ENCODE measurements around the gene PEAK1.
A peak's percentile ranks its signal among the peaks of the same experiment; 100 is the strongest.
"Not testable (repeated sequence)": the region's sequence is repeated elsewhere in the genome, so short reads cannot be mapped to it uniquely, and the experiment has no call there.

Gene PEAK1

GRCh38 chr15:77168616-77169015 is 251.3 kb downstream of the PEAK1 start:
- DNase-seq, result no peak

- DNase-seq, result no peak
These were observed 251.8 kb downstream of the PEAK1 start for GRCh38 chr15:77168141-77168540.

GRCh38 chr15:77167406-77167805 is 252.5 kb downstream of the PEAK1 start:
- DNase-seq, result no peak

GRCh38 chr15:77163781-77164384 is 256.0 kb downstream of the PEAK1 start:
- no peak for DNase-seq

- no peak for DNase-seq
These were observed 256.9 kb downstream of the PEAK1 start for GRCh38 chr15:77162872-77163633.

GRCh38 chr15:77160562-77161478 is 259.1 kb downstream of the PEAK1 start:
- DNase-seq, result peak; percentile 3

GRCh38 chr15:77156000-77156399 is 263.9 kb downstream of the PEAK1 start:
- DNase-seq, result not testable (repeated sequence)

GRCh38 chr15:77148191-77148590 is 271.7 kb downstream of the PEAK1 start:
- no peak for DNase-seq

- DNase-seq, result no peak
These were observed 274.5 kb downstream of the PEAK1 start for GRCh38 chr15:77145370-77145769.

GRCh38 chr15:77144492-77145070 is 275.3 kb downstream of the PEAK1 start:
- DNase-seq, result no peak

- no peak for DNase-seq
These were observed 275.9 kb downstream of the PEAK1 start for GRCh38 chr15:77144026-77144425.

GRCh38 chr15:77143616-77144015 is 276.3 kb downstream of the PEAK1 start:
- no peak for DNase-seq

- no peak for DNase-seq
These were observed 276.7 kb downstream of the PEAK1 start for GRCh38 chr15:77143191-77143590.

GRCh38 chr15:77140220-77140619 is 279.7 kb downstream of the PEAK1 start:
- no peak for DNase-seq

GRCh38 chr15:77139312-77139711 is 280.6 kb downstream of the PEAK1 start:
- no peak for DNase-seq

GRCh38 chr15:77138167-77138522 is 281.8 kb downstream of the PEAK1 start:
- no peak for DNase-seq

- no peak for DNase-seq
These were observed 284.7 kb downstream of the PEAK1 start for GRCh38 chr15:77135181-77135580.

- DNase-seq, result no peak
These were observed 289.5 kb downstream of the PEAK1 start for GRCh38 chr15:77130315-77130930.

- no peak for DNase-seq
These were observed 292.3 kb downstream of the PEAK1 start for GRCh38 chr15:77127626-77128025.

- DNase-seq, result no peak
These were observed 293.2 kb downstream of the PEAK1 start for GRCh38 chr15:77126529-77127326.

GRCh38 chr15:77123854-77124253 is 296.1 kb downstream of the PEAK1 start:
- no peak for DNase-seq

GRCh38 chr15:77122576-77122975 is 297.3 kb downstream of the PEAK1 start:
- no peak for DNase-seq
